NOMO-1 treated with dmso at 0.1 percent for 144 hours (cell line): ENCODE data around the gene TMTC2.

Experiments used
- DNase-seq: peaks from one replicate; lab custom pipeline; 2025; ENCODE audit not compliant: unreplicated experiment; lab: John Stamatoyannopoulos, UW

Gene TMTC2

GRCh38 chr12:82686168-82687020 lies at the start of gene TMTC2:
TMTC2 (plus strand) TSS chr12:82686906.
- DNase-seq = peak; percentile 76

DNA sequence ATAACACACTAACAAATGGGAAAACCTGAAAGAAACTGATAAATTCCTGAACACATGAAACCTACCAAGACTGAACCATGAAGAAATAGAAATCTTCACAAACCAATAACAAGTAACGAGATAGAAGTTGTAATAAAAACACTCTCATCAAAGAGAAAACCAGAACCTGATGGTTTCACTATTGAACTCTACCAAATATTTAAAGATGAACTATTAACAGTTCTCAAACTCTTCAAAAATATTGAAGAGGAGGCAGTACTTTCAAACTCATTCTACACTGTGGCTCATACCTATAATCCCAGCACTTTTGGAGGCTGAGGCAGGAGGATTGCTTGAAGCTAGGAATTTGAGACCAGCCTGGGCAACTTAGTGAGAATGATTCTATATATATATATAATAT lies 48.4 kb upstream of the TMTC2 start:
- DNase-seq = no peak

DNA sequence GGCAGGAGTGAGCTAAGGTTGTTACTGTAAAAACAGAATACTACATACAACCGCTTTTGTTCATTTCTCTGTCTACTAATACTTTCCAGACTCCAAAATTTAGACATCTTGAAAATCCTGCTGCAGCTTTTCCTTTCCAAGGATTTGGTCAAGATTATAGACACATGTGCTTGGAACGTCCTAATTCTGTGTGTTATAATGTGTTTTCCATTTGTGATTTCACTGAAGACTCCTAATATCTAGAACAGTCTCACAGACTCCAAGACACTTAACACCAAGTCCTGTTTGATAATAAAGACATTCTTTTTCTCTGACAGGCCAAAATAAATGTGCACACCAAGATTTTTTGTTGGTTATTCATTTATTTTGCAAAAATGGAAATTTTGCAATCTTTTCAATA lies 41.8 kb upstream of the TMTC2 start:
- no peak for DNase-seq

DNA sequence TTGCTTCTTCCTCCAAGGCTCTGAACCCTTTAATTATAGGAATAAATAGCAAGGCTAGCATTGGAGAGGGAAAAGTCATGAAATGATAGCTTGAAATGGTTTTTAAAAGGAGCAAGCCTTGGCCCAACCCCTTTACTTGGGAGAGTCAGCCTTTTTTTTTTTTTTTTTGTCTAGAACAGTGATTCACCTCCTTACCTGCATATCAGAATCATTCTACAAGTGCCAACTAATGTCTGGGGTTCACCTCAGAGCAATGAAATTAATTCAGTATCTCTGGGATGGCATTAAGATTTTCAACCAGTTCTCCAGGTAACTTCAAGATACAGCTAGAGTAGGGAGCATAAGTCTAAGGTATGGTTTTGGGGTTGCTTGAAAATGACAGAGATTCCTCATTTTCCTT lies 41.3 kb upstream of the TMTC2 start:
- DNase-seq = no peak

DNA sequence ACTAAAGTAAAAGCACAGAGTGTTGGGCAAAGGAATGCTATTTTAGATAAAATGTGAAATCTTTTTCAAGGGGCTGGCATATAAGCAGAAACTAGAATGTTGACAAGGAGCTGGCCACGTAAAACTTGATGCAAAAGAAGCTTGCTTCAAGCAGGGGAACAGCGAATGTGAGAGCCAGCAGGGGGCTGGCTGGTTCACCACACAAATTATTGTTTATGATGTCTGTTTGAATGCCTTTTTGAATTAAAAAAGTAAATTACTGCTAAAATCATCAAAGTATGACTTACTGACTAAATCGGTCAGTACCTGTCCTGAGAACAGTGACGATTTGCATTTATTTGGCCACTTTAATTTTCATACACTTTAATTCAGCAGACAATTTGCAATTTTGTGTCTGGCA lies 38.9 kb upstream of the TMTC2 start:
- DNase-seq = no peak

DNA sequence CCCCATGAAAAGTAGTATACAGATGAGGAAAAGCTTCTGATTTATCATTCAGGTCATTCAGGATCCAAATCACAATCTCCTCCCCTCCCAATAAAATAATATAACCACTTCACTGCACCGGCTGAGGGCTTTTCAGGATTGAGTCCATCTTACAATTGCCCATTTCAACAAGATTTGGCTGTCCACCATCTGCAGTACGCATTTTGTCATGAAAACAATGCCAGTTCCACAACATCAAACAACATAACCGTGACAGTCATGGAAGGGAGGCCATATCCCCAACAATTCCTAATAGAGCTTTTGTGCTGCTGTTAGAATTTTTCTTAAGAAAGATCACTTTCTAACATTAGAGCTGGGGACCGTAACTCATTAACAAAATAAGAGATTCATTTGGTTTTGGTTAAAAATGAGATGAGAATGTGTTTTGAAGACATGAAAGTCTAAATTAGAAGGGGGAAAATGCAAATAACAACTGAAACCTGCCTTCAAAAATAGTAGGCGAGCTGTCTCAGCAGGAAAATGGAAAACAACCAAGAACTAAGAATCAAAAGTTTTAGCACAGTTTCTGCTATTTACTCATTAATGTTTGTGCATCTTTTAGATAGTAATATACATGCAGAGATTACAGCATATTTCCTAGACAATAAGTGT lies 38.3 kb upstream of the TMTC2 start:
- no peak for DNase-seq

GRCh38 chr12:82650627-82651337 lies 35.9 kb upstream of the TMTC2 start:
- DNase-seq = no peak

- DNase-seq = no peak
Measured at GRCh38 chr12:82651489-82651888, 35.2 kb upstream of the TMTC2 start.

DNA sequence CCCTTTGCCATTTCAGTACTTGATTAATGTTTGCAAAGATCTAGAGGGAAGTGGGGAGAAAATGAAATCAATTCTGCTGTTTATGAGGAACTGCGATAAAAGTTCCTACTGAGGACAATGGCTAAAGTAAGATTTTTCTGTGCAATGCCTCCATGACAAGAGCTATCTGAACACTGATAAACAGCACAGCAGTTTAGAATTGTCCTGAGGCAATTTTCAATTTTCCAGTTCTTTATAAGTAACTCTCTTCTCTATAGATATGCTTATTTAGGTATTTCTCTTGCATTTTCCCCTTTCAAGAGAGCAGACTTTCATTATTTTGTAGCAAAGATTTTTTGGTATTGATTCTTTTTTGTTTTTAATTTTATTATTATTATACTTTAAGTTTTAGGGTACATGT lies 34.6 kb upstream of the TMTC2 start:
- DNase-seq = no peak

DNA sequence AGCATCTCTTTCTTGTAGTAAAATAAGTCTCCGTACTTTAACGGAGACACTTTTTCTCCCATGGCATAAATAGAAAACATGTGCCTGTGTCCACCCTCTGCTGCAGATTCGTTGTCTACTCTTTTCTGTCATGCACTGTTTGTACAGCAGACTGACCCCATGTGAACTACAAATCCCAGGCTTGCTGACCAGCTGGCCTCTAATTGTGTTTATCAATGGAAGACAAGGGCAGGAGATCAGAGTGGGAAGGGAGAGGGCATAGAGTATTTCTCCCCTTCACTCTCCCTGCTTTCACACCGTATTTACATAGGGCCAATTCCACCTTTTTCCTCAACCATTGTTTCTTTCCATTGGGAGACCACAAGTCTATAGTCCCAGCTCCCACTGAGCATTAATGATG lies 31.0 kb upstream of the TMTC2 start:
- no peak for DNase-seq

DNA sequence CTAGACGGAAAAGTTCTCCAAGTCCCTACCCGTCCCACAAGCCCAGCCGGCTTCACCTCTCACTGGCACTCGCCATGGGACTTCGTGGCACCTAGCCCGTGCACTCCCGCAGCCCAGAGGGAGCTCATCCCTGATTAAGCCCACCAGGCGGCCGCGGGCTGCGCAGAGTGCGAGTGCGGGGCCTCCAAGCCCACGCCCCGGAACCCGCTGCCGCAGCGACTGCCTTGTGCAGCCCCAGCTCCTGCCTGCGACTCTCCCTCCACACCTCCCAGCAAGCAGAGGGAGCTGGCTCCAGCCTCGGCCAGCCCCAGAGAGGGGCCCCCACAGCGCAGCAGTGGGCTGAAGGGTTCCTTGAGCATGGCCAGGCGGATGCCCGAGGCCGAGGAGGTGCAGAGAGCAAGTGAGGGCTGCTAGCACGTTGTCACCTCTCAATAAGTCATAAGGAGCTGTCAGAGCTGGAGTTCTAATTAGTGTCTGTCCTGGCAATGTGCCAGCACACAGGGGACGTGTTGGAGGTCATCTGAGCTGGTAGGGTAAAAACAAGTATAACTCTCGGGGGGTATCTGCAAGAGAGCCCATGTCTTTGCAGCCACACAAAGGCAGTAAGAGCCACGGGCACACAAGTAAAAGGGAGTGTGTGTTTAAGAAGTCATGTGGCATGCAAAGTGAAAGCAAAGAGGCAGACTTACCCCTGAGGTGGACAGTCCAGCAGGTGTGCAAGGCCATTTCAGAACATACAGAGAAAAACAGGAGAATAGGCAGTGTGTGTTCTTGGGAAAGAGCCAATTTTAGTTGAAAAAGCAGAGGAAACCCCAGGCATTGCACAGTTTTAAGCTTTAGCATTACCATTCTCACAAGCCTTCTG lies 27.1 kb upstream of the TMTC2 start:
- no peak for DNase-seq

- no peak for DNase-seq
Measured at GRCh38 chr12:82660541-82661325, 26.0 kb upstream of the TMTC2 start.

GRCh38 chr12:82663893-82664292 lies 22.8 kb upstream of the TMTC2 start:
- DNase-seq = no peak

GRCh38 chr12:82665142-82665923 lies 21.4 kb upstream of the TMTC2 start:
- no peak for DNase-seq

GRCh38 chr12:82666830-82667229 lies 19.9 kb upstream of the TMTC2 start:
- no peak for DNase-seq

- DNase-seq = no peak
Measured at GRCh38 chr12:82671673-82672195, 15.0 kb upstream of the TMTC2 start.

DNA sequence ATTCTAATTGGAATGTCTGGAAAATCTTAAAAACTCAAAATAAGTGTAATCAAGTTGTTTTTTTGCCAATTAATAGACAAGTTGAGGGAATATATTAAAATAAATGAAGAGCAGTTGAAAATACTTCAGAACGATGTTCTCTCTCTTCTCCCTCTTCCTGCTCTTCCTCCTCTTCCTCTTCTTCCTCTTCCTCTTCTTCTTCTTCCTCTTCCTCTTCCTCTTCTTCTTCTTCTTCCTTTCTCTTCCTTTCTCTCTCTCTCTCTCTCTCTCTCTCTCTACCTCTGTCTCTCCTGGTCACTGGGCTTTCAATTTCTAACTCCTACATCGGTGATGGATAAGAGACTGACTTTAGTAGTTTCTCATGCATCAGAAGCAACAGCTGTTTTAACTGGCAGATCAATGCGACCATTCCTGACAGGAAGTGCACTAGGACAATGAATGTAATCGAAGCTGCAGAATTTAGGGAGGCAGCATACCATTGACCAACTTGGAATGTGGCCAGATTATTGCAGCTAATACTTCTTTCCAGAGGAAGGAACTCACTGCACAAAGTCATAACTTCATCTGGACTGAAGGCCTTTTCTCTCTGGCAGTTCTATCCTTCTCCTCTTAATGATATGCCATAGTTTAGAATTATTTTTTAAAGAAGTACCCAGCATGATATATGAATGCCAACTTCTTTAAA lies 13.8 kb upstream of the TMTC2 start:
- no peak for DNase-seq

- DNase-seq = no peak
Measured at GRCh38 chr12:82673698-82674097, 13.0 kb upstream of the TMTC2 start.

GRCh38 chr12:82675246-82675645 lies 11.5 kb upstream of the TMTC2 start:
- no peak for DNase-seq
